Transverse colon (tissue), 4 donors: ENCODE measurements around the gene CELF4. TPM values are rescaled to one million over a fixed set of nuclear protein-coding genes. Genes with fewer than 3 reads are reported as not detected.

ENCODE experiments used
- DNase-seq: peaks from one replicate; pipeline ENCODE4 v3.0.0-alpha.2; 2019
- H3K27ac ChIP-seq, 4 donors: fragments of 200-600 bp; sonication (generic); 2 replicates each; pipeline ENCODE4 v1.5.1; 2016 to 2018; ENCODE audit warnings: inconsistent platforms in 4 of 4
- H3K27me3 ChIP-seq: fragments of 200-600 bp; sonication (generic); 2 replicates; pipeline ENCODE4 v1.5.1; 2017; ENCODE audit warnings: inconsistent platforms
- H3K36me3 ChIP-seq, 4 donors: fragments of 200-600 bp; sonication (generic); 2 replicates each; pipeline ENCODE4 v1.5.1; 2017 to 2019; ENCODE audit warnings: inconsistent platforms in 4 of 4
- H3K4me1 ChIP-seq, 4 donors: fragments of 200-600 bp; sonication (generic); 2 replicates each; pipeline ENCODE4 v1.5.1; 2017 to 2020; ENCODE audit warnings: inconsistent platforms in 4 of 4
- H3K4me3 ChIP-seq, 4 donors: fragments of 200-600 bp; sonication (generic); 1 replicate in 1 of 4; 2 replicates in 3 of 4; pipeline versions ENCODE4 v1.5.1 to v1.6.1; 2017 to 2019; ENCODE audit warnings: inconsistent platforms in 4 of 4
- H3K9me3 ChIP-seq, 2 donors: fragments of 200-600 bp; sonication (generic); 2 replicates each; pipeline ENCODE4 v1.5.1; 2017 to 2019; ENCODE audit warnings: inconsistent platforms in 2 of 2
- EP300 ChIP-seq: sonication (generic); formaldehyde crosslinking; IDR thresholded peaks from one replicate; pipeline ENCODE4 v1.6.1; 2017; ENCODE audit warnings: antibody characterized with exemption, low read depth
- POLR2A ChIP-seq: fragments of 450-650 bp; IDR thresholded peaks from one replicate; pipeline ENCODE4 v1.6.1; 2016; ENCODE audit warnings: antibody characterized with exemption, mild to moderate bottlenecking, moderate library complexity
- POLR2AphosphoS5 ChIP-seq, 3 donors: sonication (generic); formaldehyde crosslinking; IDR thresholded peaks; one replicate each; pipeline ENCODE4 v1.6.1; 2016; ENCODE audit warnings: antibody characterized with exemption in 3 of 3
- WGBS, 2 donors: methylation state at CpG; one replicate each; pipeline ENCODE4 v1.1.5; 2018; ENCODE audit warnings: low coverage in 1 of 2; 5-methylcytosine and 5-hydroxymethylcytosine counted together
- in situ Hi-C, 4 donors: fragments of 200-750 bp; cut with MboI; loops; one replicate each; pipeline versions ENCODE4 v1.15.0 to v1.15.1; 2017; ENCODE audit warnings: low sequenced_read_pairs in 3 of 4, low pct_ligation_motif_present in 1 of 4, low pct_unique_long_range_greater_than_20kb in 1 of 4
- intact Hi-C: fragments of 100-400 bp; cut with DNase I; formaldehyde crosslinking; loops from one replicate; pipeline ENCODE4 v1.15.1; 2023; ENCODE audit warnings: low total_unique reads
- total RNA-seq, 4 donors: library from RNA; depleted of rRNA; stranded (reverse); fragments of >200 nt; gene quantifications; one replicate each; pipeline ENCODE4 v1.1.0, GENCODE V29; 2016
- TF ChIP-seq, protein P1 (sequence below), 5 experiments: fragments of 200-600 bp in 3 of 5; fragments of 450-650 bp in 2 of 5; sonication (generic) in 3 of 5; IDR thresholded peaks; 1 replicate in 2 of 5; 2 replicates in 3 of 5; pipeline ENCODE4 v1.5.1; 2016 to 2017; ENCODE audit warnings: antibody characterized with exemption in 5 of 5, inconsistent platforms in 3 of 5, mild to moderate bottlenecking in 2 of 5, moderate library complexity in 1 of 5

Gene CELF4
- total RNA-seq, 4 donors from 2014 or later, result 0.14 to 0.75 TPM; not detected in 2

GRCh38 chr18:37482002-37482401 is 83.6 kb downstream of the CELF4 start:
- H3K9me3 ChIP-seq, result no peaks in the 10 kb centered on the region
- TF ChIP-seq EP300 (no peak), POLR2AphosphoS5 (IDR thresholded peaks at IDR 0.05) (no peak), POLR2A (no peak)
- TF ChIP-seq, protein P1, sequence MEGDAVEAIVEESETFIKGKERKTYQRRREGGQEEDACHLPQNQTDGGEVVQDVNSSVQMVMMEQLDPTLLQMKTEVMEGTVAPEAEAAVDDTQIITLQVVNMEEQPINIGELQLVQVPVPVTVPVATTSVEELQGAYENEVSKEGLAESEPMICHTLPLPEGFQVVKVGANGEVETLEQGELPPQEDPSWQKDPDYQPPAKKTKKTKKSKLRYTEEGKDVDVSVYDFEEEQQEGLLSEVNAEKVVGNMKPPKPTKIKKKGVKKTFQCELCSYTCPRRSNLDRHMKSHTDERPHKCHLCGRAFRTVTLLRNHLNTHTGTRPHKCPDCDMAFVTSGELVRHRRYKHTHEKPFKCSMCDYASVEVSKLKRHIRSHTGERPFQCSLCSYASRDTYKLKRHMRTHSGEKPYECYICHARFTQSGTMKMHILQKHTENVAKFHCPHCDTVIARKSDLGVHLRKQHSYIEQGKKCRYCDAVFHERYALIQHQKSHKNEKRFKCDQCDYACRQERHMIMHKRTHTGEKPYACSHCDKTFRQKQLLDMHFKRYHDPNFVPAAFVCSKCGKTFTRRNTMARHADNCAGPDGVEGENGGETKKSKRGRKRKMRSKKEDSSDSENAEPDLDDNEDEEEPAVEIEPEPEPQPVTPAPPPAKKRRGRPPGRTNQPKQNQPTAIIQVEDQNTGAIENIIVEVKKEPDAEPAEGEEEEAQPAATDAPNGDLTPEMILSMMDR (IDR thresholded peaks at IDR 0.05), result no peak
- H3K4me1 ChIP-seq, result peaks cover 0 to 7% (median 3%) of the 10 kb centered on the region in 4 donors
- DNase-seq, result no peak
- intact Hi-C loops (no loop called here), in situ Hi-C loops (no loop called here)
- no peak overlapping the region for H3K27ac ChIP-seq
- no peak overlapping the region for H3K4me3 ChIP-seq
- peaks cover 39% of the 10 kb centered on the region for H3K27me3 ChIP-seq
- H3K36me3 ChIP-seq, result no peaks in the 10 kb centered on the region
- WGBS, 2 donors, result 36 to 38% methylated on average over 3 of the region's 3 CpGs

- Histone ChIP-seq H3K9me3 (no peaks in the 10 kb centered on the region), H3K4me1 (peaks cover 0 to 7% (median 3%) of the 10 kb centered on the region in 4 donors), H3K36me3 (no peaks in the 10 kb centered on the region), H3K27me3 (peaks cover 34% of the 10 kb centered on the region), H3K27ac (no peak overlapping the region), H3K4me3 (no peak overlapping the region)
- TF ChIP-seq POLR2AphosphoS5 (IDR thresholded peaks at IDR 0.05) (no peak), EP300 (no peak), POLR2A (no peak)
- TF ChIP-seq, protein P1 (IDR thresholded peaks at IDR 0.05), result no peak
- intact Hi-C loops (no loop called here), in situ Hi-C loops (no loop called here)
- WGBS, 2 donors, result 40 to 60% methylated on average over 1 to 6 of the region's 6 CpGs
- no peak for DNase-seq
Observed at GRCh38 chr18:37481491-37481890, 84.1 kb downstream of the CELF4 start.

- DNase-seq, result no peak
- intact Hi-C loops (no loop called here), in situ Hi-C loops (no loop called here)
- Histone ChIP-seq H3K9me3 (no peaks in the 10 kb centered on the region), H3K36me3 (no peaks in the 10 kb centered on the region), H3K27ac (no peak overlapping the region), H3K27me3 (peaks cover 30% of the 10 kb centered on the region), H3K4me3 (no peak overlapping the region), H3K4me1 (peaks cover 0 to 7% (median 3%) of the 10 kb centered on the region in 4 donors)
- WGBS, 2 donors, result 60 to 62% methylated on average over 1 to 4 of the region's 4 CpGs
- TF ChIP-seq, protein P1 (IDR thresholded peaks at IDR 0.05), result no peak
- TF ChIP-seq EP300 (no peak), POLR2A (no peak), POLR2AphosphoS5 (IDR thresholded peaks at IDR 0.05) (no peak)
Observed at GRCh38 chr18:37481072-37481471, 84.5 kb downstream of the CELF4 start.

DNA sequence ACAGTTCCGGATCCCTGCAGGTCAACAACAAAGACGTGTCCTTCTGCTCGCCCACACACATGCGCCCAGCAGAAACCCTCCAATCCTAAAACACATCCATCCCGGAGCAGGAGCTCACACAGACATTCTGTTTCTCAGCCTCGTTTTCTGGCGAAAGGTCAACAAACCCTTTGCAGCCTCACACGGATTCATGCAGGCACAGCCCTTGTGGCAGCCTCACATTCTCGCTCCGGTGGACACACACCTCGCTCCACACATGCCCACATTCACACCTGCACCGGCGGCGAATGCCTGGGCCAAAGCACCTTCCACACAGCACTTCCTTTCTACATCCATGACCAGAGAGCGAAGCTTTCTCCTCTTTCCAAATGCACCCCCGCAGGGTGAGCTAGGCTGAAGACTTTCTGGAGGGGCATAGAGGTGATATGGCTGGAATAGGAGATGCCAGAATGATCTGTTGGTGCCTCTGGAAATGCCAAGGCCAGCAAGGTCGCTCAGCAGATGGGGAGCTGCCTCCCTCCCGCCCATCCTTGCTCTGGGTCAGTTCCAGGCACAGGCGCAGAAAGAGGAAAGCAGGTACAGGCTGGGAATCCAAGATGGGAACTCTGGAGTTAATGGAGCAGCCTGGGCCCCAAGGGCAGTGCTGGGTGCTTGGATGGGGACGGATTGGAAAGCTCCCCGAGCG is 88.8 kb downstream of the CELF4 start:
- Histone ChIP-seq H3K36me3 (no peaks in the 10 kb centered on the region), H3K27me3 (peaks cover 4% of the 10 kb centered on the region), H3K4me1 (no peaks in the 10 kb centered on the region), H3K4me3 (no peak overlapping the region), H3K27ac (no peak overlapping the region), H3K9me3 (no peaks in the 10 kb centered on the region)
- no peak for TF ChIP-seq POLR2A
- TF ChIP-seq, protein P1 (IDR thresholded peaks at IDR 0.05), result no peak
- TF ChIP-seq POLR2AphosphoS5 (IDR thresholded peaks at IDR 0.05), result no peak
- TF ChIP-seq EP300, result no peak
- no peak for DNase-seq
- 56 to 60% methylated on average over 2 to 22 of the region's 22 CpGs for WGBS, 2 donors
- in situ Hi-C loops (no loop called here), intact Hi-C loops (no loop called here)
